Right atrium auricular region (tissue), 2 donors: ENCODE measurements around the gene KLK5. TPM values are rescaled to one million over a fixed set of nuclear protein-coding genes. Genes with fewer than 3 reads are reported as not detected.

Experiments
- DNase-seq: peaks from one replicate; pipeline ENCODE4 v3.0.0-alpha.2; 2019; ENCODE audit warnings: low spot score
- H3K27ac ChIP-seq, 2 donors: fragments of 200-600 bp; sonication (generic); 1 replicate in 1 of 2; 2 replicates in 1 of 2; pipeline ENCODE4 v1.5.1; 2016 to 2019
- H3K27me3 ChIP-seq, 2 donors: fragments of 200-600 bp; sonication (generic); one replicate each; pipeline versions ENCODE4 v1.5.1 to v1.6.0; 2017 to 2019
- H3K36me3 ChIP-seq: fragments of 200-600 bp; sonication (generic); one replicate; pipeline ENCODE4 v1.5.1; 2016
- H3K4me1 ChIP-seq, 2 donors: fragments of 200-600 bp; sonication (generic); one replicate each; pipeline versions ENCODE4 v1.5.1 to v1.6.0; 2017 to 2019
- H3K4me3 ChIP-seq, 2 donors: fragments of 200-600 bp; sonication (generic); 1 replicate in 1 of 2; 2 replicates in 1 of 2; pipeline ENCODE4 v1.5.1; 2017 to 2019; ENCODE audit warnings: mild to moderate bottlenecking in 1 of 2, moderate library complexity in 1 of 2
- H3K9me3 ChIP-seq, 2 donors: fragments of 200-600 bp; sonication (generic); one replicate each; pipeline ENCODE4 v1.5.1; 2019
- total RNA-seq, 2 donors: library from RNA; depleted of rRNA; stranded (reverse); fragments of >200 nt; gene quantifications; one replicate each; pipeline ENCODE4 v1.1.0, GENCODE V29; 2016
- TF ChIP-seq, protein P1 (sequence below), 2 donors: fragments of 200-600 bp; sonication (generic); IDR thresholded peaks; one replicate each; pipeline ENCODE4 v1.5.1; 2019; ENCODE audit warnings: antibody characterized with exemption in 2 of 2

KLK5 gene
- total RNA-seq, 2 donors from 2014 or later: 2.6 to 3.1 TPM

DNA sequence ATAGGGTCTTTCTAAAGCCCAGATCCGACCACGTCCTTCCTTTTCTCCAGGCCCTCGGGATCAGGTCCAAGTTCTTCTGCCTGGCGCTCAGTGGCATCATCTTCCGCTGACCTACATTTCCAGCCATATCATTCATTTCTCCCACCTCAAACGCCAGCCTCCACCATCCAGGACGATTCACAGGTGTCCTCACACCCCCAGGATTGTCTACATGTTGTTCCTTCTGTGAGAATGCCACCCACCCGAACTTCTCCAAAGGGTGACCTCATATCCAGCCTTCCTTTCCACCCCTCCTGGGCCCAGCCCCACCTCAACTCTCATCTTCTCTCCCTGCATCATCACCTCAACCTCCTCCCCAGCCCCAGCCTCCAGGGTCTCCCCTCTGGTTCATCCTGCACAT lies 4.7 kb upstream of the KLK5 start:
- Histone ChIP-seq H3K27me3 (no peaks in the 10 kb centered on the region), H3K9me3 (no peaks in the 10 kb centered on the region), H3K4me1 (no peaks in the 10 kb centered on the region), H3K36me3 (no peaks in the 10 kb centered on the region), H3K27ac (no peak overlapping the region), H3K4me3 (no peak overlapping the region)
- no peak for DNase-seq
- TF ChIP-seq, protein P1, sequence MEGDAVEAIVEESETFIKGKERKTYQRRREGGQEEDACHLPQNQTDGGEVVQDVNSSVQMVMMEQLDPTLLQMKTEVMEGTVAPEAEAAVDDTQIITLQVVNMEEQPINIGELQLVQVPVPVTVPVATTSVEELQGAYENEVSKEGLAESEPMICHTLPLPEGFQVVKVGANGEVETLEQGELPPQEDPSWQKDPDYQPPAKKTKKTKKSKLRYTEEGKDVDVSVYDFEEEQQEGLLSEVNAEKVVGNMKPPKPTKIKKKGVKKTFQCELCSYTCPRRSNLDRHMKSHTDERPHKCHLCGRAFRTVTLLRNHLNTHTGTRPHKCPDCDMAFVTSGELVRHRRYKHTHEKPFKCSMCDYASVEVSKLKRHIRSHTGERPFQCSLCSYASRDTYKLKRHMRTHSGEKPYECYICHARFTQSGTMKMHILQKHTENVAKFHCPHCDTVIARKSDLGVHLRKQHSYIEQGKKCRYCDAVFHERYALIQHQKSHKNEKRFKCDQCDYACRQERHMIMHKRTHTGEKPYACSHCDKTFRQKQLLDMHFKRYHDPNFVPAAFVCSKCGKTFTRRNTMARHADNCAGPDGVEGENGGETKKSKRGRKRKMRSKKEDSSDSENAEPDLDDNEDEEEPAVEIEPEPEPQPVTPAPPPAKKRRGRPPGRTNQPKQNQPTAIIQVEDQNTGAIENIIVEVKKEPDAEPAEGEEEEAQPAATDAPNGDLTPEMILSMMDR (IDR thresholded peaks at IDR 0.05): no peak

DNA sequence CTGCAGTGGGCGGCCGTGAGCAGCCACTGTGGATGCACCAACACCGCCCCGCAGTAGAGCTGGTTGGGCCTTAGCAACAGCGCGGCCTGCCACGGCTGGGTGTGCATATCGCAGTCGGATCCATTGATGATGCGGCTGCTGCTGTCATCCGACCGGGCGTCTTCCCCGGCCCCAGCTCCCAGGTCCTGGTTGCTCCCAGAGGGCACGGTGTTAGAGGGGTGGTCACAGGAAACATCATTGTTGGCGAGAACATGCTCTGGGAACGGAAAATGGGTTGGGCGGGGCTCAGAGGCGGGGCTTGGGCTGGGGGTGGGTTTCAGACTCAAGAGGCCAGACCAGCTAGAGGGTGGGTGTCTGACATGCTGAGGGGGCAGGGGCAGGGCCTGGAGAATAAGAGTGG lies 3.0 kb downstream of the KLK5 start:
- no peak for DNase-seq
- no peaks in the 10 kb centered on the region for H3K27me3 ChIP-seq
- no peak overlapping the region for H3K4me3 ChIP-seq
- peaks cover 0 to 3% of the 10 kb centered on the region in 2 donors for H3K9me3 ChIP-seq
- TF ChIP-seq, protein P1 (IDR thresholded peaks at IDR 0.05): no peak
- no peaks in the 10 kb centered on the region for H3K36me3 ChIP-seq
- H3K4me1 ChIP-seq: no peaks in the 10 kb centered on the region
- H3K27ac ChIP-seq: no peak overlapping the region

DNA sequence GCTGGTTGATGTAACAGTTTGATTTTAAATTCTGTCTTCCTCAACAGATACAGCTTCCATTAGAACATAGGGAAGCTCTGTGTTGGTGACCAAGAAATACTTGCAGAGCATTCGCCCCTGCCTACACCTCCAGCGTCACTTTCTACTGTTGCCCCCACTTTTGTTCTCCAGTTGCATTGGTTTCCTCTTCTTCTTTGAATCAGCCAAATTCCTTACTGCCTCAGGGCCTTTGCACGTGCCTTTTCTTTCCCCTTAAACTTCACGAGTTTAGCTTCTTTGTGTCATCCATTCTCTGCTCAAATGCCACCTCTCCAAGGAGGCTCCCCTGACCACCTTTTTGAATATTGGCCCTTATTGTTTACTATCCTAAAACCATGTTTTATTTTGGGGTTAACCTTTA lies 5.7 kb downstream of the KLK5 start:
- no peaks in the 10 kb centered on the region for H3K36me3 ChIP-seq
- TF ChIP-seq, protein P1 (IDR thresholded peaks at IDR 0.05): no peak
- H3K27me3 ChIP-seq: no peaks in the 10 kb centered on the region
- no peak for DNase-seq
- H3K9me3 ChIP-seq: peaks cover 0 to 3% of the 10 kb centered on the region in 2 donors
- H3K27ac ChIP-seq: no peak overlapping the region
- H3K4me3 ChIP-seq: no peak overlapping the region
- no peaks in the 10 kb centered on the region for H3K4me1 ChIP-seq

DNA sequence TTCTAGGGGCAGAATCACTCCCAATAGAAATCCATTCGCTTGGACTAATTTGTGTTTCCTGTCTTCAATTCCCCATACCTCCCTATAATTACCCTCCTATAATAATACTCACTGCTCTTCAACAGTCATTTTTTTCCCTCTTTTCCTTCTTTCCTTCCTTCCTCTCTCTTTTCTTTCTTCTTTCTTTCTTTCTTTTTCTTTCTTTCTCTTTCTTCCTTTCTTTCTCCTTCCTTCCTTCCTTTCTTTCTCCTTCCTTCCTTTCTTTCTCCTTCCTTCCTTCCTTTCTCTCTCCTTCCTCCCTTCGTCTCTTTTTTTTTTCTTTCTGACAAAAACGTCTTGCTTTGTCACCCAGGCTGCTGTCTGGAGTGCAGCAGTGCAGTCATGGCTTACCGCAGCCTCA lies 8.0 kb downstream of the KLK5 start:
- H3K36me3 ChIP-seq: no peaks in the 10 kb centered on the region
- no peak for DNase-seq
- H3K27ac ChIP-seq: no peak overlapping the region
- H3K4me1 ChIP-seq: no peaks in the 10 kb centered on the region
- peaks cover 0 to 3% of the 10 kb centered on the region in 2 donors for H3K9me3 ChIP-seq
- TF ChIP-seq, protein P1 (IDR thresholded peaks at IDR 0.05): no peak
- no peaks in the 10 kb centered on the region for H3K27me3 ChIP-seq
- H3K4me3 ChIP-seq: no peak overlapping the region

DNA sequence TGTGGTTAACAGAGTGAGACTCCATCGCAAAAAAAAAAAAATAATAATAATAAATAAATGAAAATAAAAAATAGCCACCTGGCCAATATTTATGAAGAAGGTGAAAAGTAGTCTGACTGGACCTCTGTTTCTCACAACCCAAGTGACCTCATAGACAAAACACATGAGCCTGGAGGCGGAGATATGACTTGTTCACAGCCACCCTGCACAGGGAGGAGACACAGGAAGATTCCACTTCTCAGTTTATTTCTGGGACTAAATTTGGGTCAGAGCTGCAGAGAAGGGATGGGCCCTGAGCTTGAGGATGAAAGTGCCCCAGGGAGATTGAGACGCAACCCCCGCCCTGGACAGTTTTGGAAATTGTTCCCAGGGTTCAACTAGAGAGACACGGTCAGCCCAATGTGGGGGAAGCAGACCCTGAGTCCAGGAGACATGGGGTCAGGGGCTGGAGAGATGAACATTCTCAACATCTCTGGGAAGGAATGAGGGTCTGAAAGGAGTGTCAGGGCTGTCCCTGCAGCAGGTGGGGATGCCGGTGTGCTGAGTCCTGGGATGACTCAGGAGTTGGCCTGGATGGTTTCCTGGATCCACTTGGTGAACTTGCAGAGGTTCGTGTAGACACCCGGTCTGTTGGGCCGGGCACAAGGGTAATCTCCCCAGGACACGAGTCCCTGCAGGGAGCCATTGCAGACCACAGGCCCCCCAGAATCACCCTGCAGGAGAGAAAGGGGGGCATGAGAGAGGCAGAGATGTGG lies 9.6 kb downstream of the KLK5 start:
- no peaks in the 10 kb centered on the region for H3K27me3 ChIP-seq
- TF ChIP-seq, protein P1 (IDR thresholded peaks at IDR 0.05): no peak

GRCh38 chr19:50939596-50939995 lies 13.2 kb downstream of the KLK5 start:
- Histone ChIP-seq H3K36me3 (no peaks in the 10 kb centered on the region), H3K4me1 (no peaks in the 10 kb centered on the region), H3K9me3 (no peaks in the 10 kb centered on the region), H3K4me3 (no peak overlapping the region), H3K27me3 (no peaks in the 10 kb centered on the region), H3K27ac (no peak overlapping the region)
- TF ChIP-seq, protein P1 (IDR thresholded peaks at IDR 0.05): no peak
- no peak for DNase-seq

More for the DNA sequence above, 9.6 kb downstream of the KLK5 start:
- Histone ChIP-seq H3K4me3 (no peak overlapping the region), H3K9me3 (peaks cover 0 to 3% of the 10 kb centered on the region in 2 donors), H3K4me1 (no peaks in the 10 kb centered on the region), H3K27ac (no peak overlapping the region), H3K36me3 (no peaks in the 10 kb centered on the region)
- no peak for DNase-seq
